HG03558 (cell line): ENCODE measurements around the gene PML.

Experiments
- ATAC-seq: cut with Tn5 transposase; IDR thresholded peaks from one replicate; pipeline ENCODE4 v1.9.1; 2021; ENCODE audit warnings: moderate number of reproducible peaks; ENCODE audit not compliant: unreplicated experiment; ENCODE audit errors: extremely low read depth

Gene PML

DNA sequence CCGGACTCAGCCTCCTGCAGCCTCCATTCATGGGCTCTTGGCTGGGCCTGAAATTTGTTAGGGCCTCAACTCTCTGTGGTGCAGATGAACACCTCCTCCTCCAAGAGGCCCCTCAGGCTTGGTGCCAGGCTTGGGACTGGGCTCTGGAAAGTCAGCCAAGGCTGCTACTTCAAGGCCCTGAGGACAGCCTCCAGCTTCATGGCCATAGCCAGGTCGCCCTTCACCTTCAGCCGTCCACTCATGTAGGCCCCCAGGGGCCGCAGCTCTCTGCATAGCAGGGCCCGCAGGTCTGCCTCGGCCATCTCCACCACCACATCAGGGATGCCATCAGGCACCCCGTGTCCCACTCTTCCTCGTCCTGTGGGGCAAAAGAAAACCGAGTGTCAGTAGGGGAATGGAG is 10.7 kb upstream of the PML start:
- ATAC-seq: no peak

DNA sequence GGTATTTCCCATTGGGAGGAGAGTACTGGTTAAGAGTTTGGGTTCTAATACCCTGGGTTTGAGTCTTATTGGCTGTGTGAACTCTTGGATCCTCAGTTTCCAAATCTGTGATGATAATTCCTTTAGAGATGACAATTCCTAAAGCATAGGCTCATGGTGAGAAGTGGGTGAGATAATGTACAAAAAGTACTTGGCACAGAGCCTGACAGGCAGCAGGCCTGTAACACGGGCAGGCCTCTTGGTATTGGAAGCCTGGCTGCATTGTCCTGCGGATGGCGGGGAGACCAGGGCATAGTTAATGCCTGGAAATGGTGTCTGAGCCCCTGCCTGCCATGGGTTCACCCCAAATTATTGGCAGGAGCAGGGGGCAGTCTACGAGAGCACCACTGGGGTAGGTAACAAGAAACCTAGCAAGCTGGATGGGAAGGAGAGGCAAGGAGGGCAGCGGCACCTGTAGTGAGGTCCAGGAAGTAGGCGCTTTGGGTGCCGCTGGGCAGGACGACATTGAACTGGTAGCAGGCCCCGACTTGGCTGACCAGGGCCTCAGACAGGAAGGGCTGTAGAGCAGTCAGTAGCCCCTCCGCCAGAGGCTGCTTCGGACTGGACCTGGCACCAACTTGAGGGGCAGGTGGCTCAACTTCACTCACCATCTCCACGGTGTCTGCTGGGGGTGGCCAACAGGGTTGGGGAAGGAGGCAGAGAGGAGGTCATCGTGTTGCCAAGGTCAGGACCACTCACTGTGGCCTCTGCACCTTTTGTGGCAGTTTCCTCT is 10.1 kb upstream of the PML start:
- no peak for ATAC-seq

DNA sequence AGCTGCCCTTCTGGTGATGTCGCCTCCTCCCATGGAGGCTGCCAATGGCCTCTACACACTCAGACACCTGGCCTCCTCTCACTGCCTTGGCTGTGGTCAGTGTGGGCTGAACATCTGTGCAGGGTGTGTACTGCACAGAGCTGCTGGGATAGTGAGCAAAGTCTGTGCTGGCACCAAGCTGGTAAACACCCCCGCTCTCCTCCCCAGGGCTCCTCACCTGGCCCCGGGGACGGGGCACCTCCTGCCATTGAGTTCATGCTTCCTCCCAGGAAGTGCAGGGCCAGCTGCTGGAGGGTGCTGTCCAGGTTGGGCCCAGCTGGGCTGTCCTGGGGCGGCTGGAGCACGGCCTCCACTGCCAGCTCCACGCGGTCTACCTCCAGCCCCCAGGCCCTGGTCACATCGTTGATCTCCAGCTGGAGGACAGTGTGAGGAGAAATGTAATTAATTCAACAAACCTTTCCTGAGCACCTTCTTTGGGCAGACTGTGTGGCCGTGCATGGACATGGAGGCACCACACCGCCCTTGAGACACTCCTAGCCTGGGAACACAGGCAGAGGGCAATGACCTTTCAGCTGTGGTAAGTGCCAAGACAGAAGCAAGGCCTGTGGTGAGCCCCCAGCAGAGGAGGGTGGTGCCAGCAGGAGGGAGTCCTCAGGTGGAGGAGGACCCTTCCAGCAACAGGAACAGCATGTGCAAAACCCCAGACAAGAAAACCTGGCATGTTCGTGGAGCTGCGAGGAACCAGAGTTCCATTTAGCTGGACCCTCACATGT is 9.2 kb upstream of the PML start:
- ATAC-seq: no peak

DNA sequence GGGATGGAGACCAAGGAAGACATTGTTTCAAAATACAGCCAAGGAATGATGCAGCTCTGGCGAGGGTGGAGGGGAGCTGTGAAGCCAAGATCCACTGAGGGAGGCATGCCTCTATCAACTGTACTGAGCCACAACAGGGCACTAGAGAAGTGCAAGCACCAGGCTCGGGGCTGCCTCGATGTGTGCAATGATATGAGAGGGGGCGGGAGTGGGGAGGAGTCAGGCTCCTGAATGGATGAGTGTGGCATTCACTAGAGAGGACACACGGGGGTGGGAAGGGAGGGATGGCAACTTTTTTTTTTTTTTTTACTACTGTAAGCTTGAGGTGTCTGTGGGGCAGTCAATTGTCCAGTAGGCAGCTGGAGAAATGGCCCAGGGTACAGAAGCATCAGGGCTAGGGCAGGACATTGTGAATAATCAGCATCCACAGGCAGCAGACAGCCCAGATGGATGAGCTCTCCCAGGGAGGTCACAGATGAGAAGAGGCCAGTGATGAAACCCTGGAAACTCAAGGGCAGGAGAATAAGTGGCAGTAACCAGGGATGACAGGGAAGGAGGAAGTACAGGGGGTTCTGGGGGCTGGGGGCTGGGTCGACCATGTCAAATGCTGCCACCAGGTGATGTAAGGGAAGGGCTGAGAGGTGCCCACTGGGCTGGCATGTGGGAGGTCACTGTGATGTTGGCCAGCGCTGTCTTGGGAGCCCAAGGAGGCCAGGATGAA is 8.3 kb upstream of the PML start:
- no peak for ATAC-seq

DNA sequence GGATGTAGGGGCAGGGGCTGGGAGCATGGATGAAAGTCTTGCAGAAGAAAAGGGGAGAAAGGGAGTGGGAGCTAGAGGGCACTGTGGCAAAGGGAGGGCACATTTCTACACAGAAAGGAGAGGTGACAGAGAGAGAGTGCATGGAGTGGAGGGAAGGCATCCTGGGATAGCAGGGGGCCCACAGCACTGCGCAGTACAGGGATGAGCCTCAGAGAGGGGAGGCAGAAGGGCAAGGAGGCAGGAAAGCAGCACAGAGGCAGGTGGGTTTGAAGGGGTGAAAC is 7.8 kb upstream of the PML start:
- no peak for ATAC-seq

DNA sequence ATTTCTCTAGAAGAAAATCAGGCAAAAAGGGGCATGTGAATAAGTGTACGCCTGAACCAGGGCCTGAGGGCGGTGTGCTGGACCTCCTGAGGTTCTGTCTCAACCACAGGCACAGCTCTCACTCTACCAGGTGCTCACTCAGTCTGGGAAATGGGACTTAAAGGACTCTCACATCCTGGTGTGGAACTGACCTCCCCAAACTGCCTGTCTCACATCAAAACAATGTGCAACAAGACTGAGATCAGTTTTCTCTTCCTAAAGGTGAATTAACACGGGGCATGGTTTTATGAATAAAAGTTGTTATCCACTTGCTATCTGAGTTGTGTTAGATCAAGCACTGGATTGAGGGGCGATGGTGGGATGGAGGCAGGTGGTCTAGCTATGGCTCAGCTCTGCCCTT is 7.3 kb upstream of the PML start:
- no peak for ATAC-seq

DNA sequence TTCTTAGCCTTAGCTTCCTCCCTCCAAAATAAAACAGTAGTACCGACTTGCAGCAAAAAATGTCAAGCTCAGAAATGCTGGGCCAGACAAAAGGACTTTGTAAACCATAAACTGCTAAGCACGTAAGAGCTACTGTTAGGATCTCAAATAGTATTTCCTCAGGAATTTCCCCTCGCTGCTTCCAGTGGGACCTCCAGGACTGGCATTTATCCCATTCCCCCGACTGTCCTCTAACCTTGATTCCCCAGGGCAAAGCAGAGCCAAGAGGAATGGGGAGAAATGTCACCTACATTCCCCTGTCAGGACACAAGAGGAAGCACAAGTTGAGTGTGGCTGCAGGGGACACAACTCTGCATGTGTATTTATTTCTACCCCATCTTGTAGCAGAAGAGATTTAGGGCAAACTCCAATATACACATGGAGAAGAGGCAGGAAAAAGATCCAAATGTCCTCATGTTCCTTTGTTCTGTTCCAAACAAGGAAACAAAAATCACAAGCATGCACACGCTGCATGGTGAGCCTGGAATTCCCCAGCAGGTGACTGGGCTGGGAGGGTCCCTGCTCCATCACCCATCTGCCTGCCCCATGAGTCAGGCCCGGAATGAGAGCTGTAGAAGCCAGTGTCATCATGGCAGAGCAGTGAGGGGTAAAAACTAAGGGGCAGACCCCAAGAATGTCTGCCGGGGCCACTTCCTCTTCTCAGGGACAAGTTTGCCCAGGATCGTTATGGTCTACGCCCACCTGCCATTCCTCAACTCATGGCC is 6.7 kb upstream of the PML start:
- ATAC-seq: no peak

DNA sequence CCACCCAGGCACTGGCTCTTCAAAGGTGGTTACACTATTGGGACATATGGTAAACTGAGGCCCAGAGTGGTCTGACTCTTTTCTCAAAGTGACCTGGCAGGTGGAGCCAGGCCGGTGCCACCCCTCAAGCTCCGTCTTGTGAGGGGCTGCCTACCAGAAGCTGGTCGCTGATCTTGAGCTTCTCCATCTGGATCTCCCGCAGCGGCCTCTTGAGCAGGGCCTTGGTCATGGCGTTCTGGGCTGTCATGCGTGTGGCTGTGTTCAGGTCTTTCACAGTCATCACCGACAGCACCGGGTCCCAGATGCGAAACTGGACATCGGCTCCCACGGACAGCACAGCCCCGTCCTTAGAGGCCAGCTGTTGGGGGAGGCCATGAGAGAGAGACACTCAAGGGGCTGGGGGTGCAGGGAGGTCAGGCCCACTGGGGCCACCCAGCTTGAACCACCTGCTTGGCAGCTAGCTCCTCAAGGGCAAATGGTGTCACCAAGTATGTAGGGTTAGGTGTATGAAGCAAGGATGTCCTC is 6.0 kb upstream of the PML start:
- ATAC-seq: no peak

DNA sequence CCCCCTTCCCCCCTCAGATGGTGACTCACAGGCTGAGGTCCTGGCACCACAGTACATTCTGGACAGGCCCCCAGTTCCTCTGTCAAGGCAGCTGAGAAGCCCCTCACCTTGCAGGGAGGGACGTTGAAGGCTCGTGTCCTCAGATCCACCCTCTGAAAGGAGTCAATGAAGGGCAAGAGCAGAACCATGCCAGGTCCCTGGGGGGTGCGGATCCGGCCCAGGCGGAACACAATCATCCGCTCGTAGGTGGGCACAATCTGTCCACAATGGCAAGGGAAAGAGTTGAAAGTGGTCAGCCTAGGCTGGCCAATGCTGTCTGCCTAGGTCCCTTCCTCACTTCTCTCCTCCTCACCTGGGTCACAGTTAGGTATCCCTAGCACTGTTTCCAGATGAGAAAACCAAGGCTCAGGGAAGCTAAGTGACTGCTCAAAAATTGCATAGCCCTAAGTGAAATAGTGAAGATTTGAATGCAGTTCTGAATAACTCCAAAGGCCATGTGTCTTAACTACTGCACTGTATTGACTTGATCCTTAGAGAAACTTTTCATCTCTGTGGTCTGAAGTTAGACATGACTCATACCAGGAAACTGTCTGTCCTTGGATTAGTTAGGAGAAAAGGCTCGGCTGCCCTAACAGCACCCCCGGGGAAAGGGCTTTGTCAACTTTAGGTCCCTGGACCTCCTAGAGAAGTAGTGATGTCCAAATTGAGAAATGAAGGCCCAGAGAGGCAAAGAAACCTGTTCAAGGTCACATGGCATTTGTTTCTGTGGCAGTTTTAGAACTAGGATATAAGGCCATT is 5.3 kb upstream of the PML start:
- ATAC-seq: no peak

DNA sequence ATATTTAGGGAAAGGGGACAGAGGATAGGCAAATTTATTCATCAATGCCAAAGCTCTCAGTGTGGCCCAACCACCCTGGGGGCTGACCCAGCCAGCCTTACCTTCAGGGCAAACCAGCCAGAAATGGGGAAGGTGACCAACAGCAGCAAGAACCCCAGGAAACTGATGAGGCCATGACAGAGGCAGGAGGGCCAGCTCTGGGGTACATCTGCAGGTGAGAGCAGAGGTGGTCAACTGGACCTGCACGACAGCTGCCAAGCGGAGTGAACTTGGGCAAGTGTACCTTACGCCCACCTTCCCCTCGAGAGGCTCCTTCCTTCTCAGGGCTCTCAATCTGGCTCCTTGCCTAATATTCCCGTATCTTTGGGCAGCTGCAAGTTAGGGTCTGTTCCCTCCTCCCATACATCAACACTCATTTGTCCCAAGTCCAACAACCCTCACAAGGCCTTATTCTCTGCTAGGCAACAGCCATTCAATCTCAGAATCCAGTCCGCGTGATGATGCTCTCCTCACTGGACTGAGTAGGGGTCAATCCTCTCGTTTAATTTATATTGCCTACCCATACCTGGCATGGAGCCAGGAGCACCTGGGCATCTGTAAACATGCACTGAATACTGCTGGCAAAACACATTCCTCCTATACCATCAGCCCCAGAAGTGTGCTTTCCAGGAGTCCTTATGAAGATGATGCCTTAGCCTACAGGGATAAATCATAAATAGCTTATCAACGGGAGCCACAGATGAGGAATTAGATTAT is 4.1 kb upstream of the PML start:
- no peak for ATAC-seq

DNA sequence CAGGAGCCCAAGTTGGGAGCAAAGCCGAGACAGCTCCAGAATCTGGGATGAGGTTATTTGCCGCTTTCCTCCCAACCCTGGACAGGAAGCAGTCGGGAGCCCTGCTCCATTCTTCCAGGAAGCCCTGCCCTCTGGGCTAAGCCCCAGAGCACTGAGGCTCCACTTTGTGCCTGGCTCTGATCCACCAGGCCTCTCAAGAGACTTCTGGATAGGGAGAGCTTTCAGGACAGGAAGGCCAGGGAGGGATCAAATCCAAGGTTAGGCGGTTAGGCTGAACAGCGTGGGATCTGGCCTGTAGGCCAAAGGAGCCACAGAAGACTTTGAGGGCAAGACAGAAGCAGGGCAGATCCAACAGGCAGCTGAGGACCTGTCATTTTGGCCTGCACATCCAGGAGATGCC is 3.3 kb upstream of the PML start:
- no peak for ATAC-seq

DNA sequence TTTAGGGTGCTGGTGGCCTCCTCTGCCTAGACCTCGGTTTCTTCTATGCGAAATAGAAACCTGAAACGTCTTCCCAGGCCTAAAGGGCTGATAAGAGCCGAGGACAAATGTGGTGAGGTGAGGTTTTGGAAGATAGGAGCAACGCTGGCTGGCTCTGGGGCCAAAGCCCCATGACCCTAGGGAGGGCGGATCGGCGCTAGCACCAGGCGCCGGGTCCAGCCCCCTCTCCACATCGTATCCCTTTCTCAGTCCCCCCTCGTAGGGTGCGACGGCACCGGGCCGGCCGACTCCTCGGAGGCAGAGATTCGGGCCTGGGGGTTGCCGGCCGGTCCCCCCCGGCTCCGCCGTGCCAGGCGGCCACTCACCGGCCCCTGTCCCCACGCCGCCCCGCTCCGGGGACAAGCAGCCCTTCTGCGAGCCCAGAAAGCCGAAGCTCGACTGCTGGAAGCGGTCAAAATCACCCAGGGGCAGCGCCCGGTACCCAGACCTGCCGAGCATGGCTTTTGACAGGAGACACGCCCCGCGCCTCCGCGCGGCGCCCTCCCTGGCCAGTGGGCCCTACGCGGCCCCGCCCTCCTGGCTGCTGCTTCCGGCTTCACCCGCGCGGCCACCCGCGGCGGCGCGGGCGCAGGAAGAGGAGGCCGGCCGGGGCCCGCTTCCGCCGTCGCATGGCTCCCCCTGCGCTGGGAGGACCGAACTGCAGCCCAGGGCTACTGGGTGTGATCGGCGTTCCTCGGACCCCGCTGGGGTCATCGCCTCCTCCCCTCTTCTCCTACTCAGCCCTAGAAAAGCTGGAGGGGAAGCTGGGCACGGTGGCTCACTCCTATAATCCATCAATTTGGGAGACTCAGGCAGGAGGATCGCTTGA is 2.6 kb upstream of the PML start, which contains the start of gene STOML1:
TSS of gene STOML1 (minus strand) at position 570 of the 868 bp plus-strand sequence. CDS start at position 498, 72 bp downstream.
- ATAC-seq: peak; percentile 47

DNA sequence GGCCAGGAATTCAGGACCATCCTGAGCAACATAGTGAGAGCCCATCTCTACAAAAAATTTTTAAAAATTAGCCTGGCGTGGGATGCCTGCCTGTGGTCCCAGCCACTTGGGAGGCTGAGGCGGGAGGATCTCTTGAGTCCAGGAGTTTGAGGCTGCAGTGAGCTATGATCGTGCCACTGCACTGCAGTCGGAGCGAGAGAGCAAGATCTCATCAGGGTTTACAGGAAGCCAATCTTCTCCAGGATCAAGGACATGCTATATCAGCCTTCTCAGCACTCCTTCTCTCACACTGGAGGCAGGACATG is 2.0 kb upstream of the PML start:
- no peak for ATAC-seq

DNA sequence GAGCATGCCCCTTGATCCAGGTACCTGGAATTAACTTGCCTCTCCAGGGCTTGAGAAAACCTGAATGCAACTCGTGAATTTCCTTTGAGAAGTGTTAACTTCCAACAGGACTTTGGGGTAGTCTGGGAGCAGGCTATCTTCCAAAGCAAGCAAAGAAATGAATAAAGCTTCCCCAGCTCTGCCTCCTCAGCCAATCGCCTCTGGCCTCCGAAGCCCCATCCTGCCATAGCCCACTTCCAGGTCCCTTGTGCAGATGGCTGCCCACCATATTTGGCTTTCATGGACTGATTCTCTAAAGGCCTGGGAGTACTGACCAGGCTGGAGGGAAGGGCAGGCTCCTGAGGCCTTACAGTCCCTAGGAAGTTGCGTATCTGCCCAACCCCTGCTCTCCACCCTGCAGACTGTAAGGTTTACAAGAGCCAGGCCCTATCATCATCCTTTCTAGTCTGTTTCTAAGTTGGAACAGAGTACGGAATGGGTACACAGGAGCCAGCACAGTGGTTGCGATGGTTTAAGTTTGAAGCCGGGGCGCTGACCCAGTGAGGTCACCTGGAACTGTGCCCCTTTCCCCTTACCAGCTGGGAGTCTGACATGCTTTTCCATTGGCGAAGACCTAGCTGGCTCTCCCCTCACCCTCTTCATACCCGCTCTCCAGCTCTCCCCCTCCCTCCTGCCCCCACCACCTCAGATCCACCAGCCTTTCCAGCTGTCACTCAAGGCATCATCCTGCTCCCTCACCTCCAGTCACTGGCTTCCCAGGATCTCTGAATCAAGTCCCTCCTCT is 1.1 kb upstream of the PML start:
- no peak for ATAC-seq

DNA sequence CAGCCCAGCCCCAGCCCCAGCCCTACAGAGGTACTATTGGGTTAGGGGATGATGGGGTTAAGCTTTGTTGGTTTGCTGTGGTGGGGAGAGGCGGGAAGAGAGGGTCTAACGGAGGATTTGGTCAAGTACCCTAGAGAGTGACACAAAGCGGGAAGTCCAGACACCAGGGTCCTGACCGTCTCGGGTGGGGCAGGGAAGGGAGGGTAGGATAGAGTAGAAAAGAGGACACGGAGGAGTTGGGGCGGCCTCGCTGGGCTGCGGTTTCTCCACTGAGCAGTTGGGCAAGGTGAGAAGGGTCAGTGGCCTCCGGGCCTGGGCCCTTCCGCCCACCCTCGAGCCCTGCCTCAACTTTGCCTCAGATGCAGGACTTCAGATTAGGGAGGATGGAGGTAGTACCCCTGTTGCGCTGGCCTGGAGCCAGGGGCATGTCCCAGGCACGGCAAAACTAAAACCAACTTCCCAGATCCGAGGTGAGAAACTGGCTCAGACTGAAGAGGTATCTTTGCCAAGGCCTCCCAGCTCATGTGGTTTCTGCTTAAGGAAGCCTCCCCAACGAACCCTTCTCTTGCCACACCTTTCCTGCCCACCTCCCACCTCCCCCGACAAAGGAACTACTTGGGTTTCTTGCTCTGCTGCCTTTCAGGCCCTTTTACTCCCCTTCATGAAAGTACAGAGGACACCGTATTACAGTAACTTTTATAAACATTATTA is 551 bp downstream of the PML start:
- ATAC-seq: no peak

DNA sequence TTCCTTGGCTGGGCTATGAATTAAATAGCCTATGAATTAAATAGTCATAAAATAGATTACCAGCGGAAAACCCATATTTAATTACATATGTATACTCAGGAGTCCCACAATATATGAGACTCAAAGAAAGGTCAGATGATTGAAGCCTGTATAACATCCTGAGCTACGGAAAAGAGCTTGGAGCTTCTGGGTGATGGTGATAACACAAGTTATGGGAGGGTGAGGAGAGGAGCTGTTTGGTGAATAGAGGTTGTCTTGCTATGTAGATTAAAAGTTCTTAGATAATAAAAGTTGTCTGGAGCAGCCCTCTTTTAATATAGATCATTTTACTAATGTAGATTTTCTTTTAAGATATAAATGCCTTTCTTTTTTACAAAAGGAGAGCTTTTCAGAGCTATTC is 1.8 kb downstream of the PML start:
- no peak for ATAC-seq

DNA sequence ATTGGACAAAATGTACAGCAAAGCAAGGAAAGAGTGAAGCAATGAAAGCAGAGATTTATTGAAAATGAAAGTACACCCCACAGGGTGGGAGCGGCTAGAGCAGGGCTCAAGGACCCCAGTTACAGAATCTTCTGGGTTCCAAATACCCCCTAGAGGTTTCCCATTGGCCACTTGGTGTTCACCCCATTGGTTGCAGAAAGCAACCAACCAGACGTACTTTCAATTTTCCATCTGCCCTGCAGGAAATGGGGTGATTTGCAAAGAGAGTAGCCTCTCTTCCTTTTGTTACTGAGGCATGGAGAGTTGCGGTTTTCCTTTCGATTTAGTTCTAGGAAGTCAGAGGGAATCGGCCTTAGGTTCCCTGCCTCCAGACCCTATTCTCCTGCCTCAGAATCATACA is 2.4 kb downstream of the PML start:
- no peak for ATAC-seq
